Measurements from ENCODE around the gene UBASH3A.

The UBASH3A gene

DNA sequence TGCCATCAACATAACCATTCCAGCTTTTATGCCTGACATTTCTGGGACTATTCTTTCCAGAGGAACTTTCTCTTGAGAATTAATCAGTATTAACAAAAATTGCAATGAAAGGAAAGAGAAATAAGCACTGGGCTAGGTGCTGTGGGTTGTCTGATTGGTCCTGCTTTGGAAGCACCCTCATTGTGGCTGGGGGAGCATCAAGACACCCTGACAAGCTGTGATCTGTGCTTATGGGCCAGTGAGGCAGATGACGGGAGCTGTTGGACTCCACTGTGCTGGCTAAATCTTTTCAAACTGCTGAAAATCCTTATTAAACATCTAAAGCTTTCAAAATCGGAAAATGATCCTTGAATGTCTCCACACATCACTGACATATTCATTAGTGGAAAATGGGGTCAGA lies 20.0 kb downstream of the UBASH3A start:
- H3K4me3 ChIP-seq: no peak overlapping the region
- H3K9me3 ChIP-seq (replicated peaks in 1 of 11): peaks cover 18 to 34% (median 30%) of the 10 kb centered on the region in 11 experiments
- no peak for TF ChIP-seq Cebpa-rat (IDR thresholded peaks at IDR 0.05)
- peaks cover 30 to 71% (median 55%) of the 10 kb centered on the region in 10 experiments for H3K4me1 ChIP-seq
- H3K4me2 ChIP-seq: peak overlapping the region; percentile 11 to 98 (median 86); a peak in 18 of 22 replicates
- peak overlapping the region in 5 of 11 experiments; percentile 56 to 91 (median 78); a peak in 6 of 22 replicates for H3K27ac ChIP-seq
- H4K20me1 ChIP-seq: peaks cover 0 to 13% (median 0%) of the 10 kb centered on the region in 11 experiments; a peak in 8 of 22 replicates
- peaks cover 0 to 33% (median 4%) of the 10 kb centered on the region in 11 experiments; a peak in 9 of 22 replicates for H3K27me3 ChIP-seq
- H3K36me3 ChIP-seq: no peaks in the 10 kb centered on the region; a peak in 1 of 22 replicates
- H3K9ac ChIP-seq: peak overlapping the region in 4 of 11 experiments; percentile 60 to 69 (median 62); a peak in 4 of 22 replicates

- Histone ChIP-seq H3K36me3 (no peaks in the 10 kb centered on the region; a peak in 1 of 22 replicates), H3K27me3 (peaks cover 0 to 38% (median 4%) of the 10 kb centered on the region in 11 experiments; a peak in 9 of 22 replicates)
Measured at GRCh38 chr21:42424914-42425541, 21.3 kb downstream of the UBASH3A start.

DNA sequence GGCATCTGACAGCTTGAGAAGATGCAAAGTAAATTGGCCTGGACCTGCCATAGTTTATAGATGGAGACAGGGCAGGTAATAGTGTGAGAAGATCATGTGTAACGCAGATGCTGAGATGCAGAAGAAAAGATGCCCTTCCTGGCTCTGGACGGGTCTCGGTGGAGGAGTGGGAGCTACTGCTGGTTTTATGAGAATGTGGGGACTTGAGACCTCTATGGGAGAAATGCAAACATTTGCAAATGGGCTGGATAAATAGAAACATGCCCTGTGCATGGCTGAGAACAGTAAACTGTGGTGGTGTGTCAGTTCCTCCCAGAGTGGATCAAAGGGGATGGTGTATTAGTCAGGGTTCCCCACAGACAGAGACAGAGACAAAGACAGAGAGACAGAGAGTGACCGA lies 21.9 kb downstream of the UBASH3A start:
- H3K27ac ChIP-seq: peak overlapping the region in 6 of 11 experiments; percentile 56 to 91 (median 75); a peak in 13 of 22 replicates
- H3K36me3 ChIP-seq: no peaks in the 10 kb centered on the region; a peak in 1 of 22 replicates
- peak overlapping the region; percentile 72 to 98 (median 86) for H3K4me2 ChIP-seq
- H3K4me3 ChIP-seq: peak overlapping the region in 6 of 10 experiments; percentile 15 to 42 (median 32); a peak in 8 of 20 replicates
- H3K4me1 ChIP-seq: peaks cover 30 to 70% (median 55%) of the 10 kb centered on the region in 10 experiments
- peaks cover 0 to 13% (median 0%) of the 10 kb centered on the region in 11 experiments; a peak in 8 of 22 replicates for H4K20me1 ChIP-seq
- H3K27me3 ChIP-seq: peaks cover 0 to 38% (median 4%) of the 10 kb centered on the region in 11 experiments; a peak in 9 of 22 replicates
- peaks cover 11 to 17% (median 15%) of the 10 kb centered on the region in 11 experiments; a peak in 21 of 22 replicates for H3K9me3 ChIP-seq (replicated peaks in 1 of 11)
- peak overlapping the region in 6 of 11 experiments; percentile 3 to 69 (median 60); a peak in 9 of 22 replicates for H3K9ac ChIP-seq
- TF ChIP-seq Cebpa-rat (IDR thresholded peaks at IDR 0.05): no peak

More at GRCh38 chr21:42424914-42425541, 21.3 kb downstream of the UBASH3A start:
- H3K4me1 ChIP-seq: peaks cover 30 to 72% (median 55%) of the 10 kb centered on the region in 10 experiments
- peak overlapping the region in 8 of 11 experiments; percentile 18 to 69 (median 50); a peak in 14 of 22 replicates for H3K9ac ChIP-seq
- H3K27ac ChIP-seq: peak overlapping the region in 9 of 11 experiments; percentile 10 to 91 (median 66); a peak in 17 of 22 replicates
- peaks cover 0 to 13% (median 0%) of the 10 kb centered on the region in 11 experiments; a peak in 8 of 22 replicates for H4K20me1 ChIP-seq
- peak in 8 of 11 experiments; percentile 27 to 91 (median 72); a peak in 12 of 22 replicates for TF ChIP-seq Cebpa-rat (IDR thresholded peaks at IDR 0.05)
- H3K4me2 ChIP-seq: peak overlapping the region; percentile 72 to 98 (median 86)
- H3K4me3 ChIP-seq: peak overlapping the region in 8 of 10 experiments; percentile 10 to 52 (median 32); a peak in 8 of 20 replicates
- peaks cover 12 to 23% (median 19%) of the 10 kb centered on the region in 11 experiments for H3K9me3 ChIP-seq (replicated peaks in 1 of 11)

DNA sequence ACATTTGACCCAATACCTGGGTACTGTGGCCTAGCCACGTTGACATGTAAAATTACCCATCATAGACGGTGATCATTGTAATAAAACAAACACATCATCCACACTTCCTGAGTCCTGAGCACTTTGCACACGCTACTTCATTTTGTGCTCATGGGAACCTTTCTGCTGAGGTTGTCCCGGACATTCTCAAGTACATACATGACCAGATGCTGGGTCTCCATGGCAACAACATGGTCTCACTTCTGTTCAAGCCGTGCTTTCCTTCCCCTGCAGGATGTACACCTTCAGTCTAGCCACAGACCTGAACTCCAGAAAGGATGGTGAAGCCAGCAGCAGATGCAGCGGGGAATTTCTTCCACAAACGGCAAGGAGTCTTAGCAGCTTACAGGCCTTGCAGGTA lies 22.7 kb downstream of the UBASH3A start:
- Histone ChIP-seq H3K4me2 (peak overlapping the region; percentile 3 to 98 (median 86); a peak in 20 of 22 replicates), H3K9me3 (replicated peaks in 1 of 11) (peaks cover 2 to 10% (median 6%) of the 10 kb centered on the region in 11 experiments; a peak in 20 of 22 replicates), H3K27ac (peak overlapping the region in 4 of 11 experiments; percentile 72 to 91 (median 79); a peak in 6 of 22 replicates), H3K4me3 (no peak overlapping the region; a peak in 1 of 20 replicates), H3K36me3 (no peaks in the 10 kb centered on the region; a peak in 1 of 22 replicates), H3K27me3 (peaks cover 0 to 38% (median 4%) of the 10 kb centered on the region in 11 experiments; a peak in 9 of 22 replicates), H3K9ac (peak overlapping the region in 1 of 11 experiments; percentile 69; a peak in 1 of 22 replicates), H4K20me1 (peaks cover 0 to 13% (median 0%) of the 10 kb centered on the region in 11 experiments; a peak in 8 of 22 replicates), H3K4me1 (peaks cover 30 to 68% (median 59%) of the 10 kb centered on the region in 10 experiments)
- TF ChIP-seq Cebpa-rat (IDR thresholded peaks at IDR 0.05): no peak

DNA sequence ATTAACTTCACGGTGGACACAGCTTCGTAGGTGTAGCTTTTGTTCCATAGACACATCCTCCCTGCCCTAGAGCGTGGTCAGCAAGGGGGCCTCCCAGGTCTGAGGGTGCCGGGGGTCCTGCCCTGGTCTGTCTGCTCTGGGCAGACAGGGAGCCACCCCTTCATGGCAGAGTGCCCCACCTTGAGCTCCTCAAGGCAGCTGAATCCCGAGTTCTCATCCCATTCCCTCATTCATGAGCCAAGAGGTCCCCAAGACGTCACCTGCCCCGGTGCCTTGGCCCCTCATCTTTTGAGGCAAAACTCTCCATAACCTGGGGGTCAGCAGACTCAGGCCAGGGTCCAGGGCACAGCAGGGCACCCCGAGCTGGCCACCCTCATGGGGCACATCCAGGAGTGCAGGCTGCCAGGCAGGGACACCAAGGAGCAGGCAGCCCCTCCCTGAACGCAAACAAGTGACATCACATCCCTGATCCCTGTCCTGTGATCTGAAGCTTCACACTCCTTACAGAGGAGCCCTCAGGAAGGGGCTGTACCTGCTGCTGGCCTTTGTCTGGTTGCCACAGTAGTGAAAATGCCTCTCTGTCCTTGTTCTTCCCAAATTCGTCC lies 23.3 kb downstream of the UBASH3A start:
- Histone ChIP-seq H3K27ac (no peak overlapping the region), H3K4me1 (peaks cover 30 to 68% (median 59%) of the 10 kb centered on the region in 10 experiments), H4K20me1 (peaks cover 0 to 13% (median 0%) of the 10 kb centered on the region in 11 experiments; a peak in 8 of 22 replicates), H3K27me3 (peaks cover 0 to 38% (median 4%) of the 10 kb centered on the region in 11 experiments; a peak in 9 of 22 replicates), H3K9me3 (replicated peaks in 1 of 11) (peaks cover 2 to 10% (median 4%) of the 10 kb centered on the region in 11 experiments), H3K4me2 (peak overlapping the region in 10 of 11 experiments; percentile 3 to 98 (median 88); a peak in 18 of 22 replicates), H3K36me3 (no peaks in the 10 kb centered on the region), H3K9ac (no peak overlapping the region), H3K4me3 (no peak overlapping the region)
- TF ChIP-seq Cebpa-rat (IDR thresholded peaks at IDR 0.05): no peak

GRCh38 chr21:42427809-42428419 lies 24.2 kb downstream of the UBASH3A start:
- H3K4me2 ChIP-seq: peak overlapping the region in 7 of 11 experiments; percentile 84 to 98 (median 89); a peak in 13 of 22 replicates
- peaks cover 30 to 64% (median 54%) of the 10 kb centered on the region in 10 experiments for H3K4me1 ChIP-seq
- H3K27ac ChIP-seq: no peak overlapping the region
- H4K20me1 ChIP-seq: peaks cover 0 to 13% (median 0%) of the 10 kb centered on the region in 11 experiments; a peak in 8 of 22 replicates
- H3K9me3 ChIP-seq (replicated peaks in 1 of 11): peaks cover 11 to 17% (median 12%) of the 10 kb centered on the region in 11 experiments
- H3K9ac ChIP-seq: no peak overlapping the region
- H3K4me3 ChIP-seq: no peak overlapping the region
- TF ChIP-seq Cebpa-rat (IDR thresholded peaks at IDR 0.05): no peak
- peaks cover 0 to 36% (median 3%) of the 10 kb centered on the region in 11 experiments; a peak in 9 of 22 replicates for H3K27me3 ChIP-seq
- H3K36me3 ChIP-seq: no peaks in the 10 kb centered on the region

DNA sequence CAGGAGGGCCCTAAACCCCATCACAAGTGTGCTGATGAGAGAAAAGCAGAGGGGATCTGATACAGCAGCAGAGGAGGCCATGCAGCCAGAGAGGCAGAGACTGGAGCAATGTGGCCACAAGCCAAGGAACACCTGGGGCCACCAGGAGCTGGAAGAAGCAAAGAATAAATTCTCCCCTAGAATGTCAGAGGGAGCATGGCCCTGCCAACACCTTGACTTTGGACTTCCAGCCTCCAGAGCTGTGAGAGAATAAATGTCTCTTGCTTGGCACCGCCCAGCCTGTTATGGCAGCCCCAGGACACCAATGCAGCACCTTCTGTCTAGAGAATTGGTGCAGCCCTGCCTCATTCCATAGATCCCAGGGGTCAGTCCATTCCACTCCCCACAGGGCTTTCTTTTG lies 25.3 kb downstream of the UBASH3A start:
- peaks cover 15 to 23% (median 18%) of the 10 kb centered on the region in 11 experiments for H3K9me3 ChIP-seq (replicated peaks in 1 of 11)
- H3K9ac ChIP-seq: no peak overlapping the region
- peaks cover 22 to 53% (median 43%) of the 10 kb centered on the region in 10 experiments for H3K4me1 ChIP-seq
- H3K4me2 ChIP-seq: no peak overlapping the region
- H3K4me3 ChIP-seq: no peak overlapping the region
- H3K27ac ChIP-seq: no peak overlapping the region
- H3K36me3 ChIP-seq: no peaks in the 10 kb centered on the region
- TF ChIP-seq Cebpa-rat (IDR thresholded peaks at IDR 0.05): no peak
- H3K27me3 ChIP-seq: peaks cover 0 to 31% (median 0%) of the 10 kb centered on the region in 11 experiments; a peak in 6 of 22 replicates
- peaks cover 0 to 13% (median 0%) of the 10 kb centered on the region in 11 experiments; a peak in 8 of 22 replicates for H4K20me1 ChIP-seq

GRCh38 chr21:42429856-42430255 lies 26.2 kb downstream of the UBASH3A start:
- H3K36me3 ChIP-seq: no peaks in the 10 kb centered on the region
- peaks cover 14 to 45% (median 34%) of the 10 kb centered on the region in 10 experiments for H3K4me1 ChIP-seq
- peaks cover 15 to 23% (median 18%) of the 10 kb centered on the region in 11 experiments for H3K9me3 ChIP-seq (replicated peaks in 1 of 11)
- no peak overlapping the region for H3K27ac ChIP-seq
- H3K9ac ChIP-seq: no peak overlapping the region
- H3K4me2 ChIP-seq: no peak overlapping the region
- peaks cover 0 to 10% (median 0%) of the 10 kb centered on the region in 11 experiments; a peak in 8 of 22 replicates for H4K20me1 ChIP-seq
- no peak overlapping the region for H3K4me3 ChIP-seq
- no peak for TF ChIP-seq Cebpa-rat (IDR thresholded peaks at IDR 0.05)
- H3K27me3 ChIP-seq: peaks cover 0 to 31% (median 0%) of the 10 kb centered on the region in 11 experiments; a peak in 6 of 22 replicates
